GM12864 (cell line): ENCODE measurements around the gene PDZD7.
A peak's percentile ranks its signal among the peaks of the same experiment; 100 is the strongest.

ENCODE experiments used
- DNase-seq: peaks from one replicate; pipeline ENCODE4 v3.0.0-alpha.2; 2011; ENCODE audit warnings: low read depth
- H3K4me3 ChIP-seq: 2 replicates; pipeline ENCODE4 v1.5.1; 2011; ENCODE audit warnings: mild to moderate bottlenecking, low read depth, low read length, control low read depth
- TF ChIP-seq, protein P1 (sequence below): IDR thresholded peaks from 2 replicates; pipeline ENCODE4 v1.5.1; 2011; ENCODE audit warnings: low read depth, mild to moderate bottlenecking, moderate library complexity, low read length, control low read depth, inconsistent platforms; ENCODE audit errors: missing control alignments

PDZD7 gene

GRCh38 chr10:100997360-100998182 lies 33.4 kb downstream of the PDZD7 start:
- TF ChIP-seq, protein P1, sequence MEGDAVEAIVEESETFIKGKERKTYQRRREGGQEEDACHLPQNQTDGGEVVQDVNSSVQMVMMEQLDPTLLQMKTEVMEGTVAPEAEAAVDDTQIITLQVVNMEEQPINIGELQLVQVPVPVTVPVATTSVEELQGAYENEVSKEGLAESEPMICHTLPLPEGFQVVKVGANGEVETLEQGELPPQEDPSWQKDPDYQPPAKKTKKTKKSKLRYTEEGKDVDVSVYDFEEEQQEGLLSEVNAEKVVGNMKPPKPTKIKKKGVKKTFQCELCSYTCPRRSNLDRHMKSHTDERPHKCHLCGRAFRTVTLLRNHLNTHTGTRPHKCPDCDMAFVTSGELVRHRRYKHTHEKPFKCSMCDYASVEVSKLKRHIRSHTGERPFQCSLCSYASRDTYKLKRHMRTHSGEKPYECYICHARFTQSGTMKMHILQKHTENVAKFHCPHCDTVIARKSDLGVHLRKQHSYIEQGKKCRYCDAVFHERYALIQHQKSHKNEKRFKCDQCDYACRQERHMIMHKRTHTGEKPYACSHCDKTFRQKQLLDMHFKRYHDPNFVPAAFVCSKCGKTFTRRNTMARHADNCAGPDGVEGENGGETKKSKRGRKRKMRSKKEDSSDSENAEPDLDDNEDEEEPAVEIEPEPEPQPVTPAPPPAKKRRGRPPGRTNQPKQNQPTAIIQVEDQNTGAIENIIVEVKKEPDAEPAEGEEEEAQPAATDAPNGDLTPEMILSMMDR, result peak; percentile 87
- H3K4me3 ChIP-seq, result peak overlapping the region; percentile 87
- DNase-seq, result peak; percentile 46

DNA sequence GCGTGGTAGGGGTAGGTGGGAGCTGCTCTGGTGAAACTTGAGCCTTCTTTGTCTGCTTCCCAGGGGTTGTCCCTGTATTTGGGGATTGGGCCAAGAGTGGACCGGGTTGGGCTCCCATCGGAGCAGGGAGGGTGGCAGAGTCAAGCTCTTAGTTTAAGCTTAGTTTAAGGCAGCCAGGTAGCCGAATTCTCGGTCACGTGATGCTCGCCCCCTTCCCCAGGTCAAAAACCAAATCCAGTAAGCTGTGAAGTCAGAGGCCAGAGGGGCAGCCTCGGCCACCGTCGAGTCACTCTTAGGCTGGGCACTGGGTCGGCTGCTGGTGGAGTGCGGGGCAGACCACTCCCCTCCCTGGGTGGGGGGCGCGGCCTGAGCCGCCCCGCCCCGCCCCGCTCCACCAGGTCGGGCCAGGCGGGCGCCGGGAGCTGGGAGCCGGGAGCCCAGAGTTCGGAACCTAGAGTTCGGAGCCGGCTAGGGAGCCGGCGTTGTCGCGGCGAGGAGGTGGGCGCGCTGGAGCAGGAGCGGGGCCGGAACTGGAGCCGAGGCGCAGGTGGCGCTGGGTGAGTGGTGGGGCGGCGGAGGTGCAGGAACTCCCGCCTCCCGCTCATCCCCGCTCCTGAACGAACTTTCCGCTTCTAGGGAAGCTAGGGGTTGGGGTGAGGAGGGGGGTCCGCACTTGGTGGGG lies 34.1 kb downstream of the PDZD7 start:
- no peak for DNase-seq
- TF ChIP-seq, protein P1, result no peak
- peak overlapping the region; percentile 87 for H3K4me3 ChIP-seq

DNA sequence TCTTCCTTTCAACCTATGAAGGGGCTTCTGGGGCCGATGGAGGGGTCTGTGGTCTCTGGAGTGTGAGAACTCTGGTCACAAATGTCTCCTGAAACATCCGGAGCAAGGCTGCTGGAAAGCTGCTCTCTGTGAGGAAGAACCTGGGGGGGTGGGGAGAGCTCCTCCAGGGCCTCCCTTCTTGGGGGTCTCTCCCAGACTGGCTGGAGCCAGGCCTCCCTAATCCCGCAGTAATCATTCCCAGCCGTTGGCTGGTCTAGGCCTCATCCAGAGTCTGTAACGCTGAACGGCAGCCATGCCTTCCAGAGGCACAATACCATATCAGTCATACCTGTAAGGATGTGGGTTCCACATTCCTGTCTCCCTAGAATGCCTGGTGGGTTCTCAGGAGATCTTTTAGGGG lies 35.7 kb downstream of the PDZD7 start:
- TF ChIP-seq, protein P1, result no peak
- H3K4me3 ChIP-seq, result no peak overlapping the region
- no peak for DNase-seq

DNA sequence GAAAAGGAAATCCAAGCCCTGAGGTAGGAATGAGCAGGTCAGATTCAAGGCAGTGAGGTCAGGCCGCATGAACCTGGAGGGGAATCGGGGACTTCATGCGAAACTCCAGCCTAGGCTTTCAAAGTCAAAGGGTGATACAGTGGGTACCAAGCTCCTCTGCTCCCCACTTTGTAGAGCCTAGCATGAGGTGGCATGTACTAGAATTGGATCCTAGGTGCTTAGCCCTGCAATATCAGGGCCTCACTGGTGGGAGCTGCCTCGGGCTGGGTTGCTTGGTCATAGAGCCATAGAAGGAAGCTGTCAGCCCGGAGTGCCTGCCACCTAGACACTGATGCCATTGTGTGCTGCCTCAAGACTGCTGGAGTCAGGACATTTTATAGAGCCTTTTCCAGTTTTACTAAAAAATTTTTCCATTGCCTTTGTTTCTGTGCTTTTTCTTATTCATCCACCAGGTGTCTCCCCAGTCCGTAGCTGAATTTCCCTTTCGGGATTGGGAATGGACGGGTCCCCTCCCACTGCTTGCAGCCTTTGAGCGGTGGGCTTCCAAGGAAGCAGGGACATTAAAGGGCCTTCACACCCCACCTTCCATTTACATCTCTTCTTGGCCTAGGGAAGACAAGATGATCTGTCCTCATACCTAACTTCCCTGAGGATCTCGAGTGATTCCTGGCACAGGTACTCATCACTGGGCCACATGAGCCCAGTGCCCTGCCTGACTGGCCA lies 36.8 kb downstream of the PDZD7 start:
- no peak overlapping the region for H3K4me3 ChIP-seq
- TF ChIP-seq, protein P1, result peak; percentile 34
- no peak for DNase-seq

- H3K4me3 ChIP-seq, result no peak overlapping the region
- DNase-seq, result no peak
- TF ChIP-seq, protein P1, result no peak
Measured at GRCh38 chr10:100989088-100989487, 41.8 kb downstream of the PDZD7 start.

GRCh38 chr10:100988166-100988565 lies 42.8 kb downstream of the PDZD7 start:
- no peak for DNase-seq
- TF ChIP-seq, protein P1, result no peak
- peak overlapping the region; percentile 81 for H3K4me3 ChIP-seq
